Measurements from ENCODE around the gene FZD1.

DNA sequence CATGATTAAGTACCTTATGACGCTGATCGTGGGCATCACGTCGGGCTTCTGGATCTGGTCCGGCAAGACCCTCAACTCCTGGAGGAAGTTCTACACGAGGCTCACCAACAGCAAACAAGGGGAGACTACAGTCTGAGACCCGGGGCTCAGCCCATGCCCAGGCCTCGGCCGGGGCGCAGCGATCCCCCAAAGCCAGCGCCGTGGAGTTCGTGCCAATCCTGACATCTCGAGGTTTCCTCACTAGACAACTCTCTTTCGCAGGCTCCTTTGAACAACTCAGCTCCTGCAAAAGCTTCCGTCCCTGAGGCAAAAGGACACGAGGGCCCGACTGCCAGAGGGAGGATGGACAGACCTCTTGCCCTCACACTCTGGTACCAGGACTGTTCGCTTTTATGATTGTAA, 2.5 kb downstream of the FZD1 start:
- TF ChIP-seq RAD21 (IDR thresholded peaks at IDR 0.05; ENCODE audit: low read length) (no peak), CHD1 (IDR thresholded peaks at IDR 0.05; ENCODE audit: low read depth, low read length) (no peak)
- TF ChIP-seq, protein P1, sequence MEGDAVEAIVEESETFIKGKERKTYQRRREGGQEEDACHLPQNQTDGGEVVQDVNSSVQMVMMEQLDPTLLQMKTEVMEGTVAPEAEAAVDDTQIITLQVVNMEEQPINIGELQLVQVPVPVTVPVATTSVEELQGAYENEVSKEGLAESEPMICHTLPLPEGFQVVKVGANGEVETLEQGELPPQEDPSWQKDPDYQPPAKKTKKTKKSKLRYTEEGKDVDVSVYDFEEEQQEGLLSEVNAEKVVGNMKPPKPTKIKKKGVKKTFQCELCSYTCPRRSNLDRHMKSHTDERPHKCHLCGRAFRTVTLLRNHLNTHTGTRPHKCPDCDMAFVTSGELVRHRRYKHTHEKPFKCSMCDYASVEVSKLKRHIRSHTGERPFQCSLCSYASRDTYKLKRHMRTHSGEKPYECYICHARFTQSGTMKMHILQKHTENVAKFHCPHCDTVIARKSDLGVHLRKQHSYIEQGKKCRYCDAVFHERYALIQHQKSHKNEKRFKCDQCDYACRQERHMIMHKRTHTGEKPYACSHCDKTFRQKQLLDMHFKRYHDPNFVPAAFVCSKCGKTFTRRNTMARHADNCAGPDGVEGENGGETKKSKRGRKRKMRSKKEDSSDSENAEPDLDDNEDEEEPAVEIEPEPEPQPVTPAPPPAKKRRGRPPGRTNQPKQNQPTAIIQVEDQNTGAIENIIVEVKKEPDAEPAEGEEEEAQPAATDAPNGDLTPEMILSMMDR (conservative IDR thresholded peaks at IDR 0.05; ENCODE audit: low read depth, low read length) = no peak
- TF ChIP-seq, protein P2, sequence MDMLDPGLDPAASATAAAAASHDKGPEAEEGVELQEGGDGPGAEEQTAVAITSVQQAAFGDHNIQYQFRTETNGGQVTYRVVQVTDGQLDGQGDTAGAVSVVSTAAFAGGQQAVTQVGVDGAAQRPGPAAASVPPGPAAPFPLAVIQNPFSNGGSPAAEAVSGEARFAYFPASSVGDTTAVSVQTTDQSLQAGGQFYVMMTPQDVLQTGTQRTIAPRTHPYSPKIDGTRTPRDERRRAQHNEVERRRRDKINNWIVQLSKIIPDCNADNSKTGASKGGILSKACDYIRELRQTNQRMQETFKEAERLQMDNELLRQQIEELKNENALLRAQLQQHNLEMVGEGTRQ (IDR thresholded peaks at IDR 0.05; ENCODE audit: low read depth, low read length) = no peak
